Loucy (cell line): ENCODE data around the gene PAX2.

ENCODE experiments used
- CTCF ChIP-seq: fragments of 200-600 bp; sonication (generic); conservative IDR thresholded peaks from 2 replicates; pipeline ENCODE4 v1.5.1; 2014; ENCODE audit warnings: mild to moderate bottlenecking, antibody characterized with exemption, low read length
- EZH2phosphoT487 ChIP-seq: fragments of 200-600 bp; IDR thresholded peaks from 2 replicates; pipeline ENCODE4 v1.6.1; 2018; ENCODE audit warnings: antibody characterized with exemption, mild to moderate bottlenecking, moderate library complexity, borderline replicate concordance

GRCh38 chr10:100714566-100714950, 30.8 kb upstream of the PAX2 start:
- no peak for TF ChIP-seq CTCF
- no peak for TF ChIP-seq EZH2phosphoT487
